HG03565 (cell line): ENCODE measurements around the gene DLG1.

Source experiments
- ATAC-seq: cut with Tn5 transposase; IDR thresholded peaks from one replicate; pipeline ENCODE4 v1.9.1; 2021; ENCODE audit warnings: mild to moderate bottlenecking, moderate library complexity; ENCODE audit not compliant: unreplicated experiment

DLG1 gene

GRCh38 chr3:197253238-197253947 lies 45.0 kb downstream of the DLG1 start:
- no peak for ATAC-seq

DNA sequence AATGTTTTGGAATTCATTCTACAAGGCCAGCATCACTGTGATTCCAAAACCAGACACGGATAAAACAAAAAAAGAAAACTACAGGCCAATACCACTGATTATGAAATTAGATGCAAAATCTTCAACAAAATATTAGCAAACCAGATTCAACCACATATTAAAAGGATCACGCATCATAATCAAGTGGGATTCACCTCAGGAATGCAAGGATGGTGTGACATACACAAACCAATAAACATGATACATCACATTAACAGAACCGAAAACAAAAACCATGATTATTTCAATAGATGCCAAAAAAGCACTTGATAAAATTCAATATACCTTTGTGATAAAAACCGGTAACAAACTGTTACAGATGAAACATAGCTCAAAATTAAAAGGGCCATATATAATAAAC lies 48.9 kb downstream of the DLG1 start:
- no peak for ATAC-seq

DNA sequence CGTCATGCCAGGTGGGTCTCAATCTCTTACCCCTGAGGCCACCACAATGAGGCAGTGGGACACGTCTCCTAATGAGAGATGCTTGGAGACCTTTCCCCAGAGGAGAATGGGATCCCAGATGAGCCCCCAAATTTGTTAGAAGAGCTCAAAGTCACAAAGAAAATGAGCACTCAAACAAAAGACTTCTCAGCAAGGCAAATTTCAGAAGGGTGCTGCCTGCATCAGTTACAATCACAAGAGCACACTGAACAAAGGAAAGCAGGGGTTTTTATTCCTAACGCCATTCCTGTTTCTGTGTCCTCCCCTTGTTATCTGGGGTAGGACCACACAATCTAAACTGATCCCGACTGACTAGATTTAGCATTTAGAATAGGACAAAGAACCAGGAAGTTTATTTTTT lies 50.1 kb downstream of the DLG1 start:
- ATAC-seq, result no peak

DNA sequence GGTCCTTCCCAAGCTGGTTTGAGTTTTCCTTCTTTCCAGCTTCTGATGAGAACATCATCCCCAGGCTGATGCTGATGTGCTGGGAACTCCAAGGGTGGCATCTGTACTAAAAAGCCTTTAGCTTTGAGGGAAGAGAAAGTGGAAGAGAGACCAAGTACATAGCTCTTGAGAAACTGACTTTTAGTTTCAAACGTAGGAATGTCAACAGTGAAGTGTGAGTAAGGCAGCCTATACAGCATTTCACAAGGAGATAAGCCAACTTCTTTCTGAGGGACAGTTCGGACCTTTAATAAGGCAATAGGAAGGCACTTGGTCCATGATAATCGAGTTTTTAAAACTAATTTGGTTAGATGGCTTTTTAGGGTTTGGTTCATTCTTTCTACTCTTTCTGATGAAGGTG lies 53.7 kb downstream of the DLG1 start:
- no peak for ATAC-seq

DNA sequence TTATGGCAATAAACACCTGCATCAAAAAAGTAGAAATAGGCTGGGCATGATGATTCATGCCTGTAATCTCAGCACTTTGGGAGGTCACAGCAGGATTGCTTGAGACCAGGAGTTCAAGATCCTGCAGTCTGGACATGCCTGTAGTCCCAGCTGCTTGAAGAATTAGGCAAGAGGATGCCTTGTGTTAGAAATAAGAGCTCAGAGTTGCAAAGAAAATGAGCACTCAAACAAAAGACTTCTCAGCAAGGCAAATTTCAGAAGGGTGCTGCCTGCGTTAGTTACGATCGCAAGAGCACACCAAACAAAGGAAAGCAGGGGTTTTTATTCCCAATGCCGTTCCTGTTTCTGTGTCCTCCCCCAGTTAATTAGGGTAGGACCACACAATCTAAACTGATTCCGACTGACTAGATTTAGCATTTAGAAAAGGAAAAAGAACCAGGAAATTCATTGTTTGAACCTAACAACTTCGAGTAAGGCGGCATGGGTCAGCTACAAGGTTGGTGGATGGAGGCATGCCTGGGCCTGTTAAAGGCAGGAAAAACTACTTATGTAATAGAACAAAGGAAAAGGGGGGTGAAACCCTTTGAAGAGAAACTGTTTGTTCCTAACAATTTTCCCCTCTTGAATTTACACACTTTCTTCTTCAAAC lies 55.5 kb downstream of the DLG1 start:
- no peak for ATAC-seq

DNA sequence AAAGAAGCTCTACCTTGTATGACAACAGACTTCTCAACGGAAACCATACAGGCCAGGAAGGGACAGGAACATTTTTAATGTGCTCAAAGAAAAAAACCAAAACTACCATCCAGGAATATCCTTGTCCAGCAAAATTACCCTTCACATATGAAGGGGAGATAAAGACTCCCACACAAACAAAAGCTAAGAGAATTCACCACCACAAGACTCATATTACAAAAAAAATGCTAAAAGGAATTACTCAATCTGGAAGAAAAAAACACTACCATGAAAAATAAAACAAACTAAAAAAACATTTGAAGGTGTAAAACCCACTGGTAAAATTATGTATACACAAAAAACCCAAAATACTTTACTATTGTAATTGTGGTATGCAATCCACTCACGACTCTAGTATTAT lies 57.2 kb downstream of the DLG1 start:
- ATAC-seq, result no peak

DNA sequence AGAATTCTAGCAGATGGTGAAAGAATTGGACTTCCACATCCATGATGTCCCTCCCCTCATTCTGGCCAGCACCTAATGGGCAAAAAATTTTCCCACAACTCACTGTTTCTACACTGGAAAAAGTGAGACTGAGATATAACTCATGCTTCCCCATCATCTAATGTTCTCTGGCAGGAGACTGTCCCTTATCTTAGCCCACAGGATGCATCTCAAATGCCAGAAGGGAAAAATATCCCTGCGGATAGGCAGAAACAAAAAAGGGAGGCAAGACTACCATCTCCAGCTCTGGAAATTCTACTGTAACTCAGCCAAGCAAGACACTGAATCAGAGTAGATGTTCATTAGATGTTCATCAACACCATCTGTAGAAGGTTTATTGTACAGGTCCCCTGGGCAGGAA lies 58.6 kb downstream of the DLG1 start:
- no peak for ATAC-seq

DNA sequence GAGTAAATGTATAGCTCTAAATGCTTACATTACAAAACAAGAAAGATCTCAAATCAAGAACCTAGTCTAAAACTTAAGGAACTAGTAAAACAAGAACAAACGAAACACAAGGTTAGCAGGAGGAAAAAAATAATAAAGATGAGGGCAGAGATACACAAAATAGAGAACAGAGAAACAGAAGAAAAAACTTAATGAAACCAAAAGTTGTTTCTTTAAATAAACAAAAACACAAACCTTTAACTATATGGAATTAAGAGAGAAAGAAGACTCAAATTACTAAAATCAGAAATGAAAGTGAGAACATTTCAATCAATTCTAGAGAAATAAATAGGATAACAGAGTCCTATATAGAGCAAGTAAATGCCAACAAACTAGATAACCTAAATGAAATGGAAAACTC lies 59.6 kb downstream of the DLG1 start:
- no peak for ATAC-seq

- no peak for ATAC-seq
Measured at GRCh38 chr3:197237897-197238296, 60.5 kb downstream of the DLG1 start.

GRCh38 chr3:197236362-197236761 lies 62.0 kb downstream of the DLG1 start:
- ATAC-seq, result no peak

DNA sequence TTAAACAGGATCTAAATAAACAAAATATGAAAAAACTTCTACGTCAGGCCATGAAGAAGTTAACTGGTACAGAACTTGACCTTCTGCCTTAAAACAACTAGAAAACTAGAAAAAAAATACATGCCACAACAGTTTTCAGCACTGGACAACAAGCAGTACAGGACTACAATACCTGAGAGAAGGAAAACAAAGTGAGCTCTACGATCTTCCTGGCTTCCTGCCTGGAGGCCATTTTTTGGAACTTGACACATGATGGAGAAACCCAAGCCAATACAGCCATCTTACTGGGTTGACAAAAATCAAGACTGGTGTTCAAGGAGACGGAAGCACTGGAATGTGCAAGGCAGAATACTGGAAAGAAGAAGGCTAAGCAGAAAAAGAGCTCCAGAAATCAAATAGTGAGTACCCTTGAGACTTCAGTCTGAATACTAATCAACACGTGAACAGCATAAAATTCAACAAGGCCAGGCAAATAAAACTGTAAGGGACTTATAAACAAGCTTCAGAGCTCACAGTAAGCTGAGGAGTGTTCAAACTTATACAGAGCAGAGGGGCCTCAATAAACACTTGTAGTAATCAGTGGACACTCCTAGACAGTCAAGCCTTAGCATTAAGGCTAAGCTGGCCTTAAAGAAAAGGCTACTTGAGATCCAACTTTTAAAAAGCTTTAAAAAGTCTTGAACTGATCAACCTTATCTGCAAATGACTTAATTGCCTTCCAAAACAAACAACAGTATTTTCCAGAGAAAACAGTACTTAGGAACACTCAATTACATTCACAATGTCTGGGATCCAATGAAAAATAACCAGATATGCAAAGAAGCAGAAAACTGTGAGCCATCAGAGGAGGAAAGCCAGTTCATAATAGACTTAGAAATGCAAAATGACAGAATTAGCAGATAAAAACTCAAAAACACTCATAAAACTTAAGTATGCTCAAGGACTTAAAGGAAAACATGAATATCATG lies 63.2 kb downstream of the DLG1 start:
- ATAC-seq, result no peak

DNA sequence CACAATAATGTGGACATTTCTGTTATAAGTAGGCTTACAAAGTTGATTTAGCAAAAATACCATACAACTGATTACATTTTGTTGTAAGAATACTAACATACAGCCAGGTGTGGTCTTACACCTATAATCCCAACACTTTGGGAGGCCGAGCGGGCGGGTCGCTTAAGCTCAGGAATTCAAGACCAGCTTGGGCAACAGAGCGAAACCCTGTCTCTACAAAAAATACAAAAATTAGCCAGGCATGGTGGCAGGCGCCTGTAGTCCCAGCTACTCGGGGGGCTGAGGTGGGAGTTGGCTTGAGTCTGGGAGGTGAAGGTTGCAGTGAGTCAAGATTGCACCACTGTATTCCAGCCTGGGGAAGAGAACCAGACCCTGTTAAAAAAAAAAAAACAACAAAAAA lies 67.1 kb downstream of the DLG1 start:
- no peak for ATAC-seq

DNA sequence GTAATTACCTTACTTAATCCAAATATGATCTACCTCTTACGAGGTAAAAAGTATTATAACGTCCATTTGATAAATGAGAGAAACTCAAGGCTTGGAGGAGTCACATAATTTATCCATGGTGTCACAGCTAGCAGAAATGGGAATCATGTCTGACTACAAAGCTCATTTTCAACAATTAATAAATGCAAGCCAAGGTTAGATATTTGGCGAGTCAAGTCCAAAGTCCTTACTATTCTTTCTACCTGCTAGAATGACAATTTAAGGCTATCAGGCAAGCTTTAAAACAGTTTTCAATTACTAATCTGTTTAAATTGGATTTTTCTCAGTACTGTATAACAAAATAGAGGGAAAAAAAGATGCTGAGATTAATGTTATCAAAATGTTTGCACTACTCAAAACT lies 68.6 kb downstream of the DLG1 start:
- no peak for ATAC-seq

- no peak for ATAC-seq
Measured at GRCh38 chr3:197229178-197229577, 69.2 kb downstream of the DLG1 start.

GRCh38 chr3:197227780-197228574 lies 70.4 kb downstream of the DLG1 start:
- no peak for ATAC-seq

DNA sequence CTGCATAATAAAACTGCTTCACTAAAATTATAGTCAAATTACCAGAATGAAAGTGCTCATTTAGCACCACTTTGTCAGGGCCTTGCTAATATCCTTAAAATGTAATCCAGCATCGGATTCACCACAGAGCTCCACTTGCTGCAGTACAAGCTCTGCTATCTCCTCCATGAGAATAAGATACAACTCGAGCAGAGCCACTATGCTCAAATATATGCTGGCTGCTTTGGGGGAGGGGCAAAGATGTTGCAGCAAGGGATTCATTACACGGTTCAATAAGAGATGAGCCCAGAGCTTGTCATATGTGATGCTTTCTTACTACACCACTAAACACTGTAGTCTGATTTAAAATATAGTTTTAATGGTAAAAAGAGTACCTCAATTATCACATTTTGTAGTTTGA lies 72.2 kb downstream of the DLG1 start:
- no peak for ATAC-seq

DNA sequence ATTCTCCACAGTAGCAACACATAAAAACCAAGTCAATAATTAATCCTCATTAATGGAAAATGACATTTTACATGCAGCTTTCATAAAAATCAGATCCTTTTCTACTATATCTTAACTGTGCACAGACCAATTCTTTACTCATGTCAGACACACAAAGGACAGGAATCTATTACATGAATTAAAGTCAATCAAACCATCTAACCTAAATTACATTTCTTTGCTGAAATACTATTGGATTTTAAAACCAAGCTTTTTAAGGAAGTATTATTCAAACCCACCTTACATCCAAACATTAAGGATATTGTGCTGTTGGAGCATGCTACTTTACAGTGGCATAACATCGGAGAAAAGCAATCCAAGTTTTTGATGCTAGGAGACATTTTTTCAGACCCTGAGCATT lies 72.8 kb downstream of the DLG1 start:
- no peak for ATAC-seq

GRCh38 chr3:197224034-197224444 lies 74.4 kb downstream of the DLG1 start:
- ATAC-seq, result no peak

GRCh38 chr3:197222937-197223370 lies 75.5 kb downstream of the DLG1 start:
- no peak for ATAC-seq

DNA sequence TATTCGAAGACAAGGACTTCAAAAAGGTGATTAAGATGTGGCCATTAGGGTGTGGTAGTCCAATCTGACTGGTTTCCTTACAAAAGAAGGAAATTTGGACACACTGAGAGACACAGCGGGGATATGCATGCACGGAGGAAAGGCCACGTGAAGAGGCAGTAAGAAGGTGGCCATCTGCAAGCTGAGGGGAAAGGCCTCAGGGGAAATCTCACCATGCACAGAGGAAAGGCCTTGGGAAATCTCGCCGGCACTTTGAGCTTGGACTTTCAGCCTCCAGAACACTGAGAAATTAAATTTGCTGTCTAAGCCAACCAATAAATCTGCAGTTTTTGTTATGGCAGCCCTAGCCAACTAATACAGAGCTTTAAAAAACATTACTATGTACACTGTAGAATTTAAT lies 78.8 kb downstream of the DLG1 start:
- no peak for ATAC-seq

DNA sequence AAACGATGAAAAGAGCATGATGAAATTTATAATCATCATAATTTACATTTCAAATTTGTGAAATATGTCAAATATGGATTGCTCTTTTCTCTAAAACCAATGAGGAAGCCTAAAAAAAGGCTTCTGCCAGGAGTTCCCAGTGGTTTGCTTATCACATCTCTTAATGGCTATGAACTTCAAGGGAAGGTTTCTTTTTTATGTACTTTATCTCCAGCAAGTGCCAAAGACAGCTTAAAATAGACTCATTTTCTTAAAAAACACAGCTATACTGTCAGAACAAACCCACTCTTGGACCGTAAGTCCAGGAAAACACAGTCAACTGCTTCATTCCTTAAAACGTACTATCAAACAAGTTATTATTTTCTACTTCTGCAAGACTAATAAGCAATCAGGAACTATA lies 80.2 kb downstream of the DLG1 start:
- no peak for ATAC-seq
